ENCODE measurements around the gene ZNF446. TPM values are rescaled to one million over a fixed set of nuclear protein-coding genes. Genes with fewer than 3 reads are reported as not detected.

Gene ZNF446
- total and polyA plus RNA-seq, 9 of the 15 experiments (the other 6 are each of a cell fraction or from before 2014, with no cell fraction given) = 0.07 to 4.8 (median 1.2) TPM

GRCh38 chr19:58509731-58510083 is 33.6 kb downstream of the ZNF446 start (continued):
- TF ChIP-seq MITF (IDR thresholded peaks at IDR 0.05) (peak; percentile 42; the same call in 1 of the 2 replicates), DMBX1 (CRISPR knock-in tag; IDR thresholded peaks at IDR 0.05; ENCODE audit: borderline replicate concordance) (no peak), ZBTB9 (CRISPR knock-in tag; IDR thresholded peaks at IDR 0.05) (no peak), GABPB1 (CRISPR knock-in tag; IDR thresholded peaks at IDR 0.05) (peak; percentile 41; the same call in 1 of the 2 replicates), CEBPB (tag; IDR thresholded peaks at IDR 0.05) (no peak), MAX (CRISPR knock-in tag; IDR thresholded peaks at IDR 0.05) (peak; percentile 74), ZNF699 (CRISPR knock-in tag; IDR thresholded peaks at IDR 0.05; ENCODE audit: insufficient replicate concordance) (no peak), ZBTB11 (CRISPR knock-in tag; IDR thresholded peaks at IDR 0.05) (0 out of 6 replicates have a peak, but pooled peaks of 1 of the 3 experiments have one; percentile 48), NFXL1 (CRISPR knock-in tag; IDR thresholded peaks at IDR 0.05) (no peak), ZNF133 (CRISPR knock-in tag; IDR thresholded peaks at IDR 0.05) (no peak), CBFA2T2 (conservative IDR thresholded peaks at IDR 0.05) (peak; percentile 62), RREB1 (CRISPR knock-in tag; IDR thresholded peaks at IDR 0.05) (peak; percentile 96), XRCC5 (IDR thresholded peaks at IDR 0.05; ENCODE audit: low read depth, low read length) (no peak), TEAD4 (IDR thresholded peaks at IDR 0.05; ENCODE audit: low read length) (peak; percentile 68; the same call in 1 of the 2 replicates), TEAD4 (CRISPR knock-in tag; IDR thresholded peaks at IDR 0.05; ENCODE audit: borderline replicate concordance) (no peak), ZNF354B (CRISPR knock-in tag; IDR thresholded peaks at IDR 0.05) (no peak), BCOR (IDR thresholded peaks at IDR 0.05) (no peak)
